Mesenteric fat pad (tissue), 1 donor: ENCODE data around the gene KRT6A. TPM values are rescaled to one million over a fixed set of nuclear protein-coding genes. Genes with fewer than 3 reads are reported as not detected.

Source experiments
- DNase-seq: peaks from one replicate; pipeline ENCODE4 v3.0.0-alpha.2; 2020; ENCODE audit warnings: low spot score
- total RNA-seq: library from RNA; stranded (reverse); fragmentation: NEBNext Ultra II Directional; extraction: Animal tissue kit (Norgen Biotek cat#: 25700); gene quantifications from one replicate; pipeline ENCODE4 v1.2.1, GENCODE V29; 2021
- donor health status: DM: yes; HTN: yes; CAD: no.

The KRT6A gene
- total RNA-seq, 1 donor from 2014 or later, result not detected

DNA sequence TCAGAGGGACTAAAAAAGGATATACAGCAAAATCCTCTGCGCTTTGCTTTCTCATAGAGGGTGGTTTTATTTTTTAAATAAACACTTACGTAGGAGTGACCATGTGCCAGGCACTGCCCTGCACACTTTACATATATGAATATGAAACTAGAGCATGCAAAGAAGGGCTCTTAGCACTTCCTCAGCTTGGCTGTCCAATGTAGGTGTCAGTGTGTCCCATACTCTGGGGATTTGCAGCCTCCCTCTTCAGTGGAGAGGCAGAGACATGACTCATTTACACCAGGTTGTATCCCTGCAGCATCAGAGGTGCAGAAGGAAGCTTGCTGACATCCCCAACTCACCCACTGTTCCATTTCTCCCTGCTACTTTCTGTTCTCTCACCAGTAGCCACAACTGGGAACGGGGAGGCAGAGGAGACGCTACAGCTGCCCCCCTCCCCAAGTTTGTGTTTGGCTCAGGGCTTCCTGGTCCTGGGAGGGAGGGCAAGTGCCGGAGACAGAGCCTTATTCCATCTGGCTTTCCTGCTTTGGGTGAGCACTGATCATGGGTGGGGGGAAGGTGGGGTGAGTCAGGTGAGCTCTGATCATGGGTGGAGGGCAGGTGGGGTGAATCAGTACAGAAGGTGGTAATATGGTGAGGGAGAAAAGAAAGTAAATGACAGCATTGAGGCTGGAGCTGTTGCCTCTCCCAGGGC lies 32.0 kb upstream of the KRT6A start:
- no peak for DNase-seq

DNA sequence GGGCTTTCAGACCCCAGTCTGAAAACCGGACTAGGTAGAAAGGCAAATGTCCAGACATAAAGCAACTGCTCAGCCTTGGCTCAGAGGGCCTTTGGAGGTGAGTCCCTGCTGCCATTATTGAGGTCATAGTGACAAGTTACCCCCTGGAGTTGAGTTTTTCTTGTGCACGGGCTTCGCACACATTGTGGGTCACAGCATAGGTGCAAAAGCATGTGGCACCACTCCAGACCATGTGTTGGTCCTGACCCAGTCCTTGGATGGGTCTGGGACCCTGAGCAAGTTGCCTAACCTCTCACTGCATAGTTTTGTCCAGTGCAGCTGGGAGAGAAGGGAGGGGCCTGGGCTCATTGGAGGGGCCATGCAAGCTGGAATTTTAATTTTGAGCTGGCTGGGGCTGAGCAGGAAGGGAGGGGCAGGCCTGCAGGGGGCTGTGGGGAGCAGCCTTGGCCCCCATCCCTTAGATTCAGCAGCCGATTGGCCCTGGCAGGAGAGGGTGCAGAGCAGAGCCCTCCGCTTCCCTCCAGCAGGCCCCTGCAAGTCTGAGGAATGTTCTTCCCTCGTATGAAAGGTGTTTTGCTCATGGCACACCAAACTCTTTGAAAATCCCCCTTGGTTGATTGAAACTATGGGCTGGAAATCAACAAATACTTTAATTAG lies 31.3 kb upstream of the KRT6A start:
- DNase-seq, result no peak

DNA sequence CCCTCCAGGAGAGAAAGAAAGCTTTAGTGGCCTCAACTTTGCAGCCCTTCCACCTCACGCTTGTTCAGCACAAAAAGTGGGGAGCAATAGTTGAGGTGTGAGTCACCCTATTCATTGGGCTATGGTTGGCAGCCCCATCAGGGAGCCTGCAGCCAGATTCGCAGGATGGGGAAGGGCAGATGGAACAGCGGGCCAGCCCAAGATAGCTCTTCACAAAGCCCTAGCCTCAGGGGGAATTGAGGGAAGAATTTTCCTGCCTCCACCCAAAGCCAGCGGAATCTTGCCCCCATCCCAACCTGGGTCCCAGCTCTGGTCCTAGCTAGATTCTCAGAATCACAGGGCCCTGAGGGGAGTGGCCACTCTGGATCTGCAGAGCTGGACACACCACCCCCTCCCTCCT lies 30.8 kb upstream of the KRT6A start:
- DNase-seq, result no peak

DNA sequence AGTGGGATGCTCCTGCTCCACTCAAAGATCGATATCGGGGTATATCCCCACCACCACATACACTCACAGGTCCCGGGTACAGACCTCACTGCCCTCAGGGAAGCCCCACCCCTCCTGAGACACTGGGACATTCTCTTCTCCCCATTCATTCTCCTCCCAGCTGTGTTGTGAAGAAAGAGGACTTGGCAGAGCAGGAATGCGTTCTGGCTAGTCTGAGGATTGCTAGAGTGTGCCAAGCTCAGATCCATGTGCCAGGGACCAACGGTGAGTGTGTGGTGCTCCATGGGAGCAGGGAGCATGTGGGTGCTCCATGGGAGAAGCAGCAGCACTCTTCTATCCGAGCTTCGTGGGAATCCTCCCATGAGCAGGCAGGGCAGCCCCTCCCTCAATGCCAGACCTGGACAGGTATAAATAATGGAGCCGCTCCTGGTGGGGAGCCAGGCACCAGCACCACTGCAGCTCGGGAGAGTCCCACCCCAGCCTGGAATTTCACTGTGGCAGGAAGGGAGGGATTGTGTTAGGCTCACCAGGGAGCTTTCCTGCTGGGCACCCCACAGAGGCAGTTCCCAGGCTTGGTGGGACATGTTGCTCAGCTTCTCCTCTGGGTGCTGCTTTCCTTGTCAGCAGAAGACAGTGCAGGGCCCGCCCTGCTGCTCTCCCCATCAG lies 29.4 kb upstream of the KRT6A start:
- no peak for DNase-seq

DNA sequence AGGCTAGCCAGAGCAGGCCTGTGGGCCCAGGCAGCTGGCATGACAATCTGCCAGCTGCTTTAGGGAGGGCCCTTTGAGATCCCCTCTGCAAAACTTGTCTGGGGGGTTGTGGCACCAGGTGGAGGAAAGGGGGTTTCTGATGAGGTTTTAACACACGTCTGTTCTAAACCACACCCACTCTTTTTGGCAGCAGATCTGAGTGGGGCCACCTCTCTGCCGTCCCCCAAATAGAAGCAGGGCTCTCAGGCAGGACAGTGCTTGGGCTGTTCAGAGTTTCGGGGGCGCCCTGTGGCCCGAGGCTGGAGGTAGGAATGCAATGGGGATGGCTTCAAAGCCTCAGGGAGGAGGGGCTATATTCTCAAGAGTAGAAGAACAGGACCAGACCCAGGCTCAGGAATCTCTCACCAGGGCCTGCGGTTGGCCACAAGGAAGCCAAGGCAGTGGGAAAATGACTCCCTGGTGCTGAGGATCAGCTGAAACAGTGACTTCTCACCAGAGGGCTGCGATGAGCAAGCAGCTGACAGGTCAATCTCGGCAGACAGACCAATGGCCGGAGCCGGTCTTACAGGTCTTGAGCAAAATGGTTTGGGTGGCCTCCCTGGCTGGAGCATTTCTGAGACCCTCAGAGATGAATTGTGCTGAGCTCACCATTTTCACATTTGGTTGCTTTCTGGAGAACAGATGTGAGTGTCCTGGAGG lies 28.7 kb upstream of the KRT6A start:
- no peak for DNase-seq

DNA sequence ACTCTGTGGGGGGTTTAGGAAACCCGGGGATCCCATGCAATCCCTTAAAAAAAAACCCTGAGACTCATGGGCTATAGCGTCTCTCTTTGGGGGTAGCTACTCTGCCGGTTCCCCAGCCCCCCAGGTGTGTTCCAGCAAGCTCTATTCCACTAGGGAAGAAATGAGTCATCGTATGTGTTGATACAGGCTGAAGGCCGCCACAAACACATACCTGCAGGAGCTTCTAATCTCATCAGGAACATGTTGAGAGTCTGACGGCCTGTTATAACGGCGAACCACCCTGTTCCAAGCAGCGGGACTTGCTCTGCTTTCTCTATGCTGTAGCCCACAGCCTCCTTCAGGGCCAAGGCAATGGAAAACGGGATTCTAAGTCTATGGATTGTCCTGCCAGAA lies 28.1 kb upstream of the KRT6A start:
- DNase-seq, result no peak

DNA sequence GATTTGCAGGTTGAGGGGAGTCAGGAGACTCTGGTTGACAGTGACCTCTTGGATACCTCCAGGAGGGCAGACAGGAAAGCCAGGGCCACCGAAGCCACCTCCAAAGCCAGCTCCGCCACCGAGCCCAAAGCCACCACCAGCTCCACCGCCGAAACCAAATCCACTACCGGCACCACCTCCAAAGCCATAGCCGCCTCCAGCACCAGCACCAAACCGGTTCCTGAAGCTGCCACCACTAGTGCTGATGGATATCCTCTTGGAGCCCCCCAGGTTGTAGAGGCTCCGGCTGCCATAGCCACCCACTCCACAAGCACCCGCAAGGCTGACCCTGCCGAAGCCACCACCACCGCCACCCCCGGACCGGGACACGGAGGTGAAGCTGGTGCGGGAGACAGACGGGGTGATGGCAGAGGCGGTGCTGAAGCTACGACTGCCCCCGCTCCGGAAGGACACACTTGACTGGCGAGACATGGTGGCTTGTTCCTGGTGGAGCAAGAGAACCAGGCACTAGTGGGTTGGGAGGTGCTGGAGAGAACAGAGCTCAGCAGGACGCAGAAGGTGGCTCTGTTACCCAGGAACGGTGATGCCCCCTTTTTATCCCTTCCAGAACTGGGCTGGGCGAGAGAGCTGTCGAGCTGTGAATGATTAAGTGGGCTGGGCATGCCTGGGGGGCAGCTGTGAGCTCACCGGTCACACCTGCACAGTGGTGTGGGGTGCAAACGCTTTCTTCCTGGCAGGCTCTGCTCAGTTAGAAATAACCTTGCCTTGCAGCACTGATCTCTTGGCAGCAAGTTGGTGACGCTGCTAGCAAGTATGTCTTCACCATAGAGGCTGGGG lies 27.0 kb upstream of the KRT6A start, which contains the start of gene KRT5:
Gene KRT5 (minus strand): TSS at position 569 of the 837 bp plus-strand sequence. CDS start 98 bp downstream, at position 471.
- DNase-seq, result no peak

DNA sequence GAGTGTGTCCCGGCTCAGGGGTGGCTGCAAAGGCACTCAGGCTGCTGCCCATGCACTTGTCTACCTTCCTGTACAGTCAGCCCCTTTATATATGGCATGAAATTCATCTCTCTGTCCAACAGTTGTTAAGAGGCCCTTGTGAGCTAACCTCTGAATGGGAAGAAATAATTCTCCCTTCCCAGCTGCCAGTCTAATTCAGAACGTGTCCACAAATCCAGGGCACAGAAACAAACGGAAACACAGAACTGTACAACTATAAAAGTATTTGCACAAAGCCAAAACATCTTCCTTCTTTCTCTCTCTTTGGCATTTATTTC lies 26.3 kb upstream of the KRT6A start:
- no peak for DNase-seq

DNA sequence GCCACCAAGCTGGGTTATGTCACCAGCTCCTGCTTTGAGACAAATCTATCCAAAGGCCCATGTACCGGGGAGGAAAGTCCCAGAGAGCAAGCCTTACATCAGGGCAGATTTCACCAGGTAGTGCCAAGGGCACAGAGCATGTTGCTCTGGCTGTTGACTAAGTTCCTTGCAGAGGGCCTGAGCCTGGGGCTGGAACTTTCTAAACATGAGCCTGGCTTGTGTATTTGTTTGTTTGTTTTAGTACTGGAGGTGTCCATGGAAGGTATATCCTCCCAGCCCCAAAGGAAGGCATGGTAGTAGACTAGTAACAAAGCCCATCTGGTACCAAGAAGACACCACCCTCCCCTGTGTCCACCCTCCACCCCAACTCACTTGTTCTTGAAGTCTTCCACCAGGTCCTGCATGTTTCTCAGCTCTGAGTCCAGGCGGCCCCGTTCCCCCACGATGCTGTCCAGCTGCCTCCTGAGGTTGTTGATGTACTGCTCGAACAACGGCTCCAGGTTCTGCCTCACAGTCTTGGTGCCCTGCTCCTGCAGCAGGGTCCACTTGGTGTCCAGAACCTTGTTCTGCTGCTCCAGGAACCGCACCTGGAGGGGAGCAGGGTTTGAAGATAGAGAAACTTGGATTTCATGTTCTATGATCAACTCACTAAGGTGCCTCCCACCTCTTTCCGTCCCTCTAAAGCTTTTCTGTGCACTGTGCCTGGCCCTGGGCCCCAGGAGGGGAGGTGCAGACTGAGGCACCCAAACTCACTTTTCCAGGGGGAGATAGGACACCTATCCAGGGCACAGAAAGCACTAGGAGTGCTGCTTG lies 25.7 kb upstream of the KRT6A start:
- DNase-seq, result no peak

DNA sequence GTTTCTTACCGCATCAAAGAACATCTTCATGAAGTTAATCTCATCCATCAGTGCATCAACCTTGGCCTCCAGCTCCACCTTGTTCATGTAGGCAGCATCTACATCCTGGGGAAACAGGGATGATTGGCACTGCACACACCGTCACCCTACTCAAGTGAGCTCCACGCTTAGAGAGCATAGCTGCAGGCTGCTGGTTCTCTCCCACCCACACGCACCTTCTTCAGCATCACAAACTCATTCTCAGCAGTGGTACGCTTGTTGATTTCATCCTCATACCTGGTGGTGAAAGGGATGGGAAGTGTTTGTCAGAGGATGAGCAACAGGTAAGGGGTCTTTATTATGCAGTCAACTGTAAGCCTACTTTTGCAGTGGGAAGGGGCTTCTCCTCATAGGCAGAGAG lies 24.8 kb upstream of the KRT6A start:
- no peak for DNase-seq

DNA sequence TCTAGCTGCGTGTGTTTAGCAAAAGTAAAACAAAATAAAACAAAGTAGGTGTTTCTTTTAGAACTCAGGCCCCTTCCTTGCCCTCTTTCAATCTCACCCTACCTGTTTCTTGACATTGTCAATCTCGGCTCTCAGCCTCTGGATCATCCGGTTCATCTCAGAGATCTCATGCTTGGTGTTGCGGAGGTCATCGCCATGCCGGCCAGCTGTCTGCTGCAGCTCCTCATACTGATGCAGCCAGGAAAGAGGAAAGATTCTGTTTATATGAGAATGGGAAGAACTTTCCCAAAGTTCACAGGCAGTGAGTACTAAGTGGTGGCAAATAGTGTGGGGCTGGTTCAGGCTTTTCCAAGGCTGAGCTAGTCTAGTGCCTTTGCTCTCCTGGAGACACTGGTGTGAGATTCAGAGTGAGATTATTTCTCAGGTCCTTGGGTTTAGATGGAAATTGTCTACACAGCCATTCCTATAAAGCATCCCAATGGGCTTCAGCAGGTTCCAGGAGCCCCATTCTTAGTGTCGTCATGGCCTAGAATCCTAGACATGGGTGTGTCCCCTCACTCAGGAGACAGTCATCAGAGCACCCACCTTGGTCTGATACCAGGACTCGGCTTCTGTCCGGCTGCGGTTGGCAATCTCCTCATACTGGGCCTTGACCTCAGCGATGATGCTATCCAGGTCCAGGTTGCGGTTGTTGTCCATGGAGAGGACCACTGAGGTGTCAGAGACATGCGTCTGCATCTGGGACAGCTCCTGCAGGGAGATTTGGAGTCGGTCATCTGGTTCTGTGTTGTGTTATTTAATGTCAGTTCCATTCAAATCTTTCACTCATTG lies 24.2 kb upstream of the KRT6A start:
- no peak for DNase-seq

DNA sequence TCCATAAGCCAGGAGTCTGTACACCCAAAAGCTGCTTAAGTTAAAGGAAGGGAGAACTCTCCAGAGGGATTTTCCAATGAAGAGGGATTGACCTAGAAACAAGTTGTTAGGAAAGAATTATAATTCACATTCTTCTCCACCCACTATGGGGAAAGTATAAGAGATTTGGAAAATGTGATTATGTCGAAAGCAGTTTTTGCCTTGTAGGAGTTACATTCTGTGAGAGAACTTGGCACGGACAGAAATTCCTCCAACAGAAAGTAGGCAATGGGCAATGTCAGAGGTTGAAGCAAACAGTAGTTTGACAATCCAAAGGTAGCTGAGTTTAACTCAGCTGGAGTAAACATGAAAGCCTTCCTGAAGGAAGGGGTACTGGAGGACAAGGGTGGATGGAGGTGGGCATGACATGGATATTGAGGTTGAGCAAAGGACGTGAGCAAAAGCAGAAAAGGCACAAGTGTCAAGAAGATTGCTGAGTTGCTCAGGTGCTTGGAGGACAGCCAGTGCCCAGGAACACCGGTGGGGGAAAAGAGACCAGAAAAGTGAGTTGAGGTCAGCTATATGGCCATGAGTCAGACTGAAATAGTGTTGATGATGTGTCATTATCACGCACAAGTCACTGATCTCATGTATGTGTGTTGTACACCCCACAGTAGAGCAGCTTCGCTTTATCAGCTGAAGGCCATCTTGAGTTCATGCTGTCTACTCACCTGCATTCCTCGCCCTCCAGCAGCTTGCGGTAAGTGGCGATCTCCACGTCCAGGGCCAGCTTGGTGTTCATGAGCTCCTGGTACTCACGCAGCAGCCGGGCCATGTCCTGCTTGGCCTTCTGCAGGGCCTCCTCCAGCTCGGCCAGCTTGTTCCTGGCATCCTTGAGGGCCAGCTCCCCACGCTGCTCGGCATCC lies 23.1 kb upstream of the KRT6A start:
- no peak for DNase-seq

DNA sequence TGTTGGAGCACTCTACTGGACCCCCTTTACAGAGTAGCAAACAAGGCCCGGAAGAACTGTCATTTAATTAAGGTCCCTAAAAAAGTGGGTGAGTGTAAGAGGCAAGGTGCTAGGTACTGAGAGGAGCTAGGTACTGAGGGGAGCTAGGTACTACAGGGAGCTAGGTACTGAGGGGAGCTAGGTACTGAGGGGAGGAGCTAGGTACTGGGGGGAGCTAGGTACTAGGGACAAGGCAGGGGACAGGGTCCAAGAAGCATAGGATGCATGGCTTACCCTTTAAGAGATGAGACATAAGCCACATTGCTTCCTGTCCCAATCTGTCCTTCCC lies 22.2 kb upstream of the KRT6A start:
- no peak for DNase-seq

DNA sequence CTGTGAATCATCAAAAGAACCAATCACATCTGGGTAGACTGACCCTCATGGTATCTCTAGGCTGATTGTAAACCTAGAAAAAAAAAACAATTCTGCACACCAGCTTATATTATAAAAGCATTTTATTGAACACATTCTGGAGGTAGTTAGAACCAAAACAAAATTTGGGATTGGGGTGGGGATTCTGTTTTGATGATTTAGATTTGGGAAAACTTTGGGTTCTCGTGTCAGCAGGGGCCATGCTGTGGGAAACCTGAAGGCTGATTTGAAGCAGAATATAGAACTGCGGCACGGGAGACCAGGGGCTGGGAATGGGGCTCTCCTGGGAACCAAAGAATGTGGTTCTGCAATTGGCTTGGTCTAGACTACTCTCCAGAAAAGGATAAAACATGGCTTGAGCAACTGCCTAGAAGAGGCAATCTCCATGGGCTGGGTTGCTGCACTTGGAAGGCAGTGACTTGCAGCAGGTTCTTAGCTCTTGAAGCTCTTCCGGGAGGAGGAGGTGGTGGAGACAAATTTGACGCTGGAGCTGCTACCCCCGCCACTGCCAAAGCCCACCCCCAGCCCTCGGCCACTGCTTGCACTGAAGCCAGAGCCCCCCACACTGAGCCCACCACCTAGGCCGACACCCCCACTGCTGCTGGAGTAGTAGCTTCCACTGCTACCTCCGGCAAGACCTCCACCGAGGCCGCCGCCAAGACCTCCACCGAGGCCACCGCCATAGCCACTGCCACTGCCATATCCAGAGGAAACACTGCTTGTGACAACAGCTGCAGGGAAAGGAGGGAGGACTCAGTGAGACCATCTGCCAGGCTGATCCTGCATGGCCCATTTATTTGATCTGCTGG lies 21.6 kb upstream of the KRT6A start:
- no peak for DNase-seq

DNA sequence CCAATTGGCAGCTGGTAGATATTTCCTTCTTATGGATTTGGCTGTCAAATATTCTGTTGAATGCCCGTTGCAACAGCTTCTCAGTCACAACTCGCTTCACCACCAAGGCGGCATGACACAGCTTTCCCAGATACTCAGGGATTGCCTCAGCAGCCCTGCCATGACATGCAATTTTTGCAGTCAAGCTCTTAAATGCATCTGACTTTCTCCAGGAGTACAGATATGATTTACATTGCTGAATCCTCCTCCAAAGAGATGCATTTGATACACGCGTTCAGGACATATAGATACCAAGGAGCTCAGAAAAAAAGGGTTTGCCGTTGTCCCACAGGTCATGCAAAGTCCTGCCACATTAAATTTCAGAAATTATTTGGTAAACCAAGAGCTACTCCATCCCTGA lies 20.7 kb upstream of the KRT6A start:
- no peak for DNase-seq

DNA sequence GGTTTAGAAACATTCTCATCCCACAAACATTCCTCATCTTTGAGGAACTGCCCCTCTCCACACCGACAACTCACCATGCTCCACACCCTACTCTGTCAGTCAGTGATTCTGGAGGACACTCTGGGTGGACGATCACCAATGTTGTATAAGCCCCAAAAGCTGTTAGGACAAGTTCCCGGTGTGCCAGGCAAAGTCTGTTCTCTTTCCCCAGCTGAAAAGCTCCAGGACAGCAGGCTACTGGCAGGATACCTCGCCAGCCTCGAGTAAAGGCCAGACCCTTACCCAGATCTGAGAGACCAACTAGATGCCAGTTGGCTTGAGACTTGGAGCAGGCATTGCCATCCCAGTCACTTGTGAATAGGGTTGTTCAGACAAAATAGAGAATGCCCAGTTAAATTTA lies 15.2 kb upstream of the KRT6A start:
- no peak for DNase-seq

DNA sequence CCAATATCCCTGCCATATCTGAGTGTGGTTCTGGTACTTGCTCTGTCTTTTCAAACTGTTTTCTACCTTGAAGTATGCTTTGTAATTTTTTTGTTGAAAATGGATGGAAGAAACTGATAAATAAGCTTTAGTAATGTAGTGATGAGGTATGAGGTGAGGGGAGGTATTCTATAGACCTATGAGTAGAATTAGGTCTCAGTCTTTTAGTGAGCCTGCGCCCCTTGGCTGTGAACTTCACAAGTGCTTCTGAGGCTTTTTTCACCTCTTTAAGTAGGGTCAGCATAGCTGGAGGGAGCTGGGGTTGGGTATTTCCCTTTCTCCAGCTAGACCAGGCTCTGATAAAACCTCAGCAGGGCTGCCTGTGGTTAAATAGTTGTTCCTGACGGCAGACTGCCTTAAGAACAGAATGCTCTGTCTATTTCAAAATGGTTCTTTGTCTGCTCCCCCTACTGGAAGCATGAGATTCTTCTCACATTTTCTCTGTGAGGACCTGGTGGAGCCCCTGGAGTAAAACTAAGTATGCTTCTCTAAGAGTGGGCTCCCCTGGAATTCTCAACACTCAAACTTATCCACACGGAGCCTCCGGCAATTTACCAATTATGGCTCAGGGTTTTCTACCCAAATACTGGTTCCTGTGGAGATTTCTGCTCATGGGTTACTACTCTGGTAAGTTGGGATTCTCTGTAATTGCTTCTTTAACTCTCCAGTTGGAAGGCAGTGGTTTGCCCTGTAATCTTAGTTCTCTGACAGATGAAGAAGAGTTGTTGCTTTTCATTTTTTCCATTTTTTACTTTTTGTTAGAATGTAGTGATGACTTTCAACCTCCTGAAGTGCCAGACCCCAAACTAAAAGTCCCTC lies 14.0 kb upstream of the KRT6A start:
- no peak for DNase-seq
